ENCODE measurements around the gene TCF23.
"Not testable (repeated sequence)": the region's sequence is repeated elsewhere in the genome, so short reads cannot be mapped to it uniquely, and the experiment has no call there.

The TCF23 gene

DNA sequence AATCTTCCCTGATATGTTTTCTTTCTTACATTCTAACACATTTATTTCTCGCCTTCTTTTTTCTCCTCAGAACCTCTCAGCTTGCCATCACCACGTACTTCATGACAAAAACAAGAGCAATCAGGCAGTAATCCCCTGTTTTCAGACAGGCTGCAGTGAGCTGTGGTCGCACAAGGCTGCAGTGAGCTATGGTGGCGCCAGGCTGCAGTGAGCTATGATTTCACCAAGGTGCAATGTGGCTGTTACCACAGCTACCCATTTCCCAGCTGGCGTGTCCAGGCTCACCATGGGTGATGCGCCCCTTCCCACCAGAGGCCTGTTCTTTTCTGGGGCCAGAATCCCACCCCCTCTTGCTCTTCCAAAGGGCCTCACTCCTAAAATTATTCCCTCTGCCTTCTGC lies 25.8 kb downstream of the TCF23 start:
- no peak for DNase-seq (ENCODE audit: low read depth)
- H3K4me3 ChIP-seq (replicated peaks; ENCODE audit: low read depth, low read length), result no peak overlapping the region
- TF ChIP-seq CTCF (IDR thresholded peaks at IDR 0.05; ENCODE audit: low read length, missing control alignments), result no peak

- peak; percentile 38 for DNase-seq (ENCODE audit: low read depth)
- no peak for TF ChIP-seq CTCF (IDR thresholded peaks at IDR 0.05; ENCODE audit: low read length, missing control alignments)
- no peak overlapping the region for H3K4me3 ChIP-seq (replicated peaks; ENCODE audit: low read depth, low read length)
Observed at GRCh38 chr2:27175330-27175729, 26.5 kb downstream of the TCF23 start.

DNA sequence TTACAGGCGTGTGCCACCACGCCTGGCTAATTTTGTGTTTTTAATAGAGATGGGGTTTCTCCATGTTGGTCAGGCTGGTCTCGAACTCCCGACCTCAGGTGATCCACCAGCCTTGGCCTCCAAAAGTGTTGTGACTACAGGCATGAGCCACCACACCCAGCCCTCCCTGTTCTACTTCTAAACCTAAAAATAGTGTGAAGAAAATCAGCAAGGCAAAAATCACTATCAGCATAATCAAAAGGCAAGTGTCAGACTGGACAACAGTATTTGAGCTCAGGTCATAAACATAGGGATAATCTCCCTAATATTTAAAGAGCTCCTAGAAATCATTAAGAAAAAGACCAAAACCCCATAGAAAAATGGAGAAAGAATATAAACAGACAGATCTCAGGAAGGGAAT lies 27.0 kb downstream of the TCF23 start:
- not testable (repeated sequence) for H3K4me3 ChIP-seq (replicated peaks; ENCODE audit: low read depth, low read length); DNase-seq (ENCODE audit: low read depth)

DNA sequence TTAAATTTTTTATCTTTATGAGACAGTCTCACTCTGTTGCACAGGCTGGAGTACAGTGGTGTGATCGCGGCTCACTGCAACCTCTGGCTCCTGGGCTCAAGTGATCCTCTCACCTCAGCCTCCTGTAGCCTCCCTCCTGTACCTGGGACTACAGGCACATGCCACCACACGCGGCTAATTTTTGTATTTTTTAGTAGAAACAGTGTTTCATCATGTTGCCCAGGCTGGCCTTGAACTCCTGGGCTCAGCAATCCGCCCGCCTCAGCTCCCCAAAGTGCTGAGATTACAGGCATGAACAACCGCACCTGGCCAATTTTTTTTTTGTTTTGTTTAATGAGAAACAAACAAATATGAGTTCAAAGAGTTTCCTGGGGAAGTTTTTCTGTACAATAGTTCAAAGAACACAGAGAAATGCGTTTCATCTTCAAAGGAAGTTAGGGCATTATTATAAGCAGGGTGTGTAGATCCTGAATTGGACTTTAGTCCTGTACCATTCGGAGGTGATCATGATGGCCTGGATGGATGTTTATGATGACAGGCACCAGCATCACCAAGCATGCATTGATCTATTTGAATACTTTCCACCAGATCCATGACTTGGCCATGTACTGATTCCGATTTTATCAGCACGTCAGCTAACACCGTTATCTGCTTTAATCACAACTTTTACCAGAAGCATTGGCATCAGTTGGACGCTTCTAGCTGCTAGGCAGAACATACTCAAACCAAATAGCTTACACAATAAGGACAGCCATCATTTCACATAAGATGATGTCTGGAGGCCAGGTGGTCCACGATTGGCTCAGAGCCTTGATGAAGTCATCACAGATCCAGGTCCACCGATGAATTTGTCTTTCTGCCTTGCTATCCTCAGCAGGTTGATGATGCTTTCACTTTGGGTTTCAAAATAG lies 28.9 kb downstream of the TCF23 start:
- TF ChIP-seq CTCF (IDR thresholded peaks at IDR 0.05; ENCODE audit: low read length, missing control alignments), result no peak
- no peak overlapping the region for H3K4me3 ChIP-seq (replicated peaks; ENCODE audit: low read depth, low read length)

DNA sequence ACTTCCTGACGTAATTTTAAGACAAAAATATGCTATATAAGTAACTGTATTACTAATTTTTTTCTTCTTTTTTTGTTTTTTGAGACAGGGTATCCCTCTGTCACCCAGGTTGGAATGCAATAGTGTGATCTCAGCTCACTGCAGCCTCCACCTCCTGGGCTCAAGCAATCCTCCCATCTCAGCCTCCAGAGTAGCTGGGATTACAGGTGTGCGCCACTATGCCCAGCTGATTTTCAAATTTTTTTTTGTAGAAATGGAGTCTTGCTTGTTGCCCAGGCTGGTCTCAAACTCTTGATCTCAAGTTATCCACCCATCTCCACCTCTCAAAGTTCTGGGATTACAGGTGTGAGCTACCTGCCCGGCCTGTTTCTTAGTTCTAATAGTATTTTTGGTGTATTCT lies 29.7 kb downstream of the TCF23 start:
- H3K4me3 ChIP-seq (replicated peaks; ENCODE audit: low read depth, low read length), result no peak overlapping the region
- DNase-seq (ENCODE audit: low read depth), result no peak
- TF ChIP-seq CTCF (IDR thresholded peaks at IDR 0.05; ENCODE audit: low read length, missing control alignments), result no peak

More for the DNA sequence above, 28.9 kb downstream of the TCF23 start:
- DNase-seq (ENCODE audit: low read depth), result no peak

GRCh38 chr2:27179344-27180000 lies 30.7 kb downstream of the TCF23 start:
- H3K4me3 ChIP-seq (replicated peaks; ENCODE audit: low read depth, low read length), result no peak overlapping the region
- no peak for TF ChIP-seq CTCF (IDR thresholded peaks at IDR 0.05; ENCODE audit: low read length, missing control alignments)
- DNase-seq (ENCODE audit: low read depth), result no peak

DNA sequence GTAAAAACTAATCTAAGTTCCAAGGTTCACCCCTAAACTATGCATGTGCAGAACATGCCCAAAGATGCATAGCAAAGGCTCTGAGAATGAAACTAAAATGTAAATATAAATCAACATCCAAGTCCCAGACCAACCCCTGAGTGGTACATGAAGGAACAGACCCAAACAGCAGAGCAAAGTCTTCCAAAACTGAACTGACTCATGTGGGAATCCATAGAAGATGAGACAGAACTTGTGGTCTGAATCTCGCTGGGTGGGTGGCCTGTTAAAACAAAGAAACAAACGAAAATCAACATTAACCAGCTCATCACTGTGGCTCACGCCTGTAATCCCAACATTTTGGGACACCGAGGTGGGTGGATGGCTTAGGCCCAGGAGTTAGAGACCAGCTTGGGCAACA lies 33.5 kb downstream of the TCF23 start:
- DNase-seq (ENCODE audit: low read depth), result no peak
- no peak for TF ChIP-seq CTCF (IDR thresholded peaks at IDR 0.05; ENCODE audit: low read length, missing control alignments)
- no peak overlapping the region for H3K4me3 ChIP-seq (replicated peaks; ENCODE audit: low read depth, low read length)

All from fibroblast of pulmonary artery (primary cell).